Measurements from ENCODE around the gene LRMDA. TPM values are rescaled to one million over a fixed set of nuclear protein-coding genes. Genes with fewer than 3 reads are reported as not detected.

LRMDA gene
- total and polyA plus RNA-seq, 2 of the 13 experiments (the other 11 are each of a cell fraction or from before 2014, with no cell fraction given), result 13.4 to 22.0 TPM

GRCh38 chr10:76357726-76358415 is 926.4 kb downstream of the LRMDA start (continued):
- TF ChIP-seq, protein P1, sequence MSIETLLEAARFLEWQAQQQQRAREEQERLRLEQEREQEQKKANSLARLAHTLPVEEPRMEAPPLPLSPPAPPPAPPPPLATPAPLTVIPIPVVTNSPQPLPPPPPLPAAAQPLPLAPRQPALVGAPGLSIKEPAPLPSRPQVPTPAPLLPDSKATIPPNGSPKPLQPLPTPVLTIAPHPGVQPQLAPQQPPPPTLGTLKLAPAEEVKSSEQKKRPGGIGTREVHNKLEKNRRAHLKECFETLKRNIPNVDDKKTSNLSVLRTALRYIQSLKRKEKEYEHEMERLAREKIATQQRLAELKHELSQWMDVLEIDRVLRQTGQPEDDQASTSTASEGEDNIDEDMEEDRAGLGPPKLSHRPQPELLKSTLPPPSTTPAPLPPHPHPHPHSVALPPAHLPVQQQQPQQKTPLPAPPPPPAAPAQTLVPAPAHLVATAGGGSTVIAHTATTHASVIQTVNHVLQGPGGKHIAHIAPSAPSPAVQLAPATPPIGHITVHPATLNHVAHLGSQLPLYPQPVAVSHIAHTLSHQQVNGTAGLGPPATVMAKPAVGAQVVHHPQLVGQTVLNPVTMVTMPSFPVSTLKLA (IDR thresholded peaks at IDR 0.05), result no peak
- TF ChIP-seq KAT8 (CRISPR knock-in tag; IDR thresholded peaks at IDR 0.05), result no peak

- TF ChIP-seq LCORL (IDR thresholded peaks at IDR 0.05) (no peak), LCORL (CRISPR knock-in tag; IDR thresholded peaks at IDR 0.05) (no peak), TEF (CRISPR knock-in tag; IDR thresholded peaks at IDR 0.05) (no peak), PHB2 (IDR thresholded peaks at IDR 0.05; ENCODE audit: partially characterized antibody) (no peak), KAT8 (CRISPR knock-in tag; IDR thresholded peaks at IDR 0.05) (no peak), ZC3H4 (CRISPR knock-in tag; IDR thresholded peaks at IDR 0.05; ENCODE audit: borderline replicate concordance) (no peak)
- no peak for FAIRE-seq
- H3K4me3 ChIP-seq (replicated peaks in 1 of 3; ENCODE audit: insufficient read depth in 1 of 3, low read depth in 2 of 3, low read length in 3 of 3), result no peak overlapping the region
- no peak overlapping the region for H3K9ac ChIP-seq (ENCODE audit: insufficient read depth, low read depth, low read length)
- no peak for ATAC-seq
- H3K27me3 ChIP-seq (ENCODE audit: control insufficient read depth in 1 of 2, insufficient read depth in 2 of 2, low read length in 2 of 2), result no peaks in the 10 kb centered on the region
- ChIA-PET CTCF (ENCODE audit: low intra/inter-chr PET ratio, low total read pairs) (no interaction called here), POLR2A (no interaction called here)
- H3K27ac ChIP-seq (ENCODE audit: extremely low read length, insufficient read depth, low read length), result no peak overlapping the region
- in situ Hi-C loops (cut with HindIII; ENCODE audit: extremely low pct_ligation_motif_present, low pct_unique_long_range_greater_than_20kb), result no loop called here
- no peak for DNase-seq (ENCODE audit: low spot score)
- H3K4me2 ChIP-seq (ENCODE audit: low read depth, low read length), result no peak overlapping the region
- H2AFZ ChIP-seq (ENCODE audit: low read length), result no peak overlapping the region
- 93% methylated on average over 5 of the region's 5 CpGs for WGBS (ENCODE audit: low lambda C conversion rate)
- no TSS peak for BruUV-seq (replicated peaks)
- H3K9me3 ChIP-seq (ENCODE audit: low read length), result no peaks in the 10 kb centered on the region
- no peaks in the 10 kb centered on the region for H3K36me3 ChIP-seq (replicated peaks in 1 of 2; ENCODE audit: control insufficient read depth in 1 of 2, insufficient read depth in 2 of 2, low read length in 2 of 2)
- intact Hi-C loops (cut with micrococcal nuclease; ENCODE audit: unreplicated experiment), result no loop called here
- H4K20me1 ChIP-seq (ENCODE audit: insufficient read depth, low read length), result no peaks in the 10 kb centered on the region
- no peaks in the 10 kb centered on the region for H3K79me2 ChIP-seq (ENCODE audit: insufficient read depth, low read length)
- H3K4me1 ChIP-seq (ENCODE audit: insufficient read depth, low read length), result peaks cover 12% of the 10 kb centered on the region
Observed at GRCh38 chr10:76358743-76359395, 927.4 kb downstream of the LRMDA start.

Measured in HepG2 (cell line).